ENCODE results near the gene BCAS3.

DNA sequence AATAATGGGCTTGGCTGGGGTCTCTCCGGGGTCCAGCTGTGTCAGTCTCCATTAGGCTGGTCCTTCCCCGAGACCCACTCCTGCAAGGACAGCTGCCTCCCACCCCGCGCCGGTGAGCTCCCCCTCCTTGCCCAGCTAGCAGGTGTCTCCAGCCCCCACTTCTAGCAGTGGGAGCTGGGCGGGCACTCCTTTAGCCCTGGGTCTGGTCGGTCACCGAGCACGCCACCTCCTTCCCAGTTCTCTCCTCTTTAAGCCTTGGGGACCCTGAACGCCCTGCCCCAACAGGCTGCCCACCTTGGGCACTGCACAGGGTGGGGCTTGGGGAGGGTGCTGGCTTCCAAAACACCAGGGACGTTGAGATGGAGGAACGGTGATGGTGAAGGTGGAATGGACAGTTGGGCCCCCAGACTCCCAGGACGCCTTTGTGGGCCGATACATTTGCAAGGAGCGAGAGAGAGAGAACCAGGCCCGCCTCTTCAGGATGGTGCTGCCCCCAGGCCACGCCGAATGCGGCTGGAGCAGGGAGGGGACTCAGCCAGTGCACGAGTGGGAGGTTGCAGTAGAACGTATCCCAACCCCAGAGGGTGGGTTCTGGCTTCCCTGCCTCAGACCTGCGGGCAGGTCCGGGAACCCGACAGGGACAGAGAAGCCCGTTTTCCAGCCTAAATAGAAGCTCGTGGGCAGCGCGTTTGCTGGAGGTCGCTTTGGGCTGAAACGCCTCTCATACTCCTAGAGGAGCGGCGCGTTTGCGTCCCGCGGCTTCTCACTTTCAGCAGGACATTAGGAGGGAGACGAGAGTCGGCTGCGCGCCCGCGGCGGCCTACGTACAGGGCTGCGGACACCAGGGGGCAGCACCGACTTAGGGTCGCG, 732.7 kb downstream of the BCAS3 start:
- TF ChIP-seq SUZ12 (IDR thresholded peaks at IDR 0.05) = no peak
- no peak for TF ChIP-seq FOXM1 (IDR thresholded peaks at IDR 0.05; ENCODE audit: borderline replicate concordance)
- TF ChIP-seq, protein P1, sequence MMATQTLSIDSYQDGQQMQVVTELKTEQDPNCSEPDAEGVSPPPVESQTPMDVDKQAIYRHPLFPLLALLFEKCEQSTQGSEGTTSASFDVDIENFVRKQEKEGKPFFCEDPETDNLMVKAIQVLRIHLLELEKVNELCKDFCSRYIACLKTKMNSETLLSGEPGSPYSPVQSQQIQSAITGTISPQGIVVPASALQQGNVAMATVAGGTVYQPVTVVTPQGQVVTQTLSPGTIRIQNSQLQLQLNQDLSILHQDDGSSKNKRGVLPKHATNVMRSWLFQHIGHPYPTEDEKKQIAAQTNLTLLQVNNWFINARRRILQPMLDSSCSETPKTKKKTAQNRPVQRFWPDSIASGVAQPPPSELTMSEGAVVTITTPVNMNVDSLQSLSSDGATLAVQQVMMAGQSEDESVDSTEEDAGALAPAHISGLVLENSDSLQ (IDR thresholded peaks at IDR 0.05) = no peak
- TF ChIP-seq TARDBP (IDR thresholded peaks at IDR 0.05) = no peak
- no peak for TF ChIP-seq SP1 (IDR thresholded peaks at IDR 0.05)
- no peak for TF ChIP-seq BHLHE40 (IDR thresholded peaks at IDR 0.05; ENCODE audit: borderline replicate concordance)
- no peak for TF ChIP-seq FOXK2 (IDR thresholded peaks at IDR 0.05)
- TF ChIP-seq FOXA1 (IDR thresholded peaks at IDR 0.05) = no peak
- TF ChIP-seq NFRKB (IDR thresholded peaks at IDR 0.05) = no peak
- no peak for TF ChIP-seq ARNT (IDR thresholded peaks at IDR 0.05)
- no peak for TF ChIP-seq HDGF (IDR thresholded peaks at IDR 0.05; ENCODE audit: borderline replicate concordance)
- TF ChIP-seq CTBP1 (IDR thresholded peaks at IDR 0.05; ENCODE audit: borderline replicate concordance) = no peak
- TF ChIP-seq ELF4 (IDR thresholded peaks at IDR 0.05) = no peak
- no peak for TF ChIP-seq LEF1 (IDR thresholded peaks at IDR 0.05; ENCODE audit: borderline replicate concordance)
